HEK293 (cell line): ENCODE measurements around the gene BRDT.

Source experiments
- CTCF ChIA-PET: fragments of 350-600 bp; formaldehyde crosslinking; extraction: SDS; loops from one replicate; lab custom pipeline; 2021; ENCODE audit warnings: antibody characterized with exemption; lab: Yijun Ruan, JAX
- POLR2A ChIA-PET: fragments of 300-600 bp; formaldehyde crosslinking; extraction: SDS; loops from one replicate; lab custom pipeline; 2020; ENCODE audit warnings: antibody characterized with exemption, inconsistent platforms; lab: Yijun Ruan, JAX
- H3K27ac ChIP-seq: fragments of 200-500 bp; sonication (Bioruptor generic); 2 replicates; pipeline ENCODE4 v1.5.1; 2014; ENCODE audit warnings: low read depth, low read length, control low read depth, inconsistent platforms; ENCODE audit errors: extremely low read depth
- H3K36me3 ChIP-seq, 2 experiments: fragments of 200-500 bp in 1 of 2; sonication (Bioruptor generic) in 1 of 2; 1 replicate in 1 of 2; 2 replicates in 1 of 2; pipeline ENCODE4 v1.5.1; 2014 to 2017; ENCODE audit warnings: inconsistent platforms in 2 of 2, low read length in 2 of 2; ENCODE audit not compliant: control insufficient read depth in 2 of 2, insufficient read depth in 1 of 2
- H3K4me1 ChIP-seq: fragments of 200-500 bp; sonication (Bioruptor generic); 2 replicates; pipeline ENCODE4 v1.5.1; 2014; ENCODE audit warnings: mild to moderate bottlenecking, low read length, inconsistent platforms; ENCODE audit not compliant: control insufficient read depth, insufficient read depth
- H3K4me3 ChIP-seq: 2 replicates; pipeline ENCODE4 v1.5.1; 2011; ENCODE audit warnings: low read depth, mild to moderate bottlenecking, control low read depth, low read length, moderate library complexity
- H3K9me3 ChIP-seq: fragments of 200-500 bp; sonication (Bioruptor generic); 2 replicates; pipeline ENCODE4 v1.5.1; 2014; ENCODE audit warnings: low read depth, low read length, inconsistent platforms; ENCODE audit not compliant: control insufficient read depth, insufficient read depth
- KLF9 ChIP-seq: fragments of 450-650 bp; formaldehyde crosslinking; IDR thresholded peaks from 2 replicates; pipeline ENCODE4 v1.5.1; 2016; ENCODE audit warnings: missing biosample characterization, missing genetic modification characterization, low read depth
- MEIS1 ChIP-seq: sonication (generic); formaldehyde crosslinking; IDR thresholded peaks from 2 replicates; pipeline ENCODE4 v1.8.1; 2022; ENCODE audit warnings: missing genetic modification reagents, mild to moderate bottlenecking, borderline replicate concordance
- ZBTB11 ChIP-seq: fragments of 450-650 bp; formaldehyde crosslinking; conservative IDR thresholded peaks from 2 replicates; pipeline ENCODE4 v1.5.1; 2016; ENCODE audit warnings: low read depth, missing biosample characterization, missing genetic modification characterization
- ZFP69B ChIP-seq: fragments of 450-650 bp; formaldehyde crosslinking; IDR thresholded peaks from 2 replicates; pipeline ENCODE4 v1.5.1; 2016; ENCODE audit warnings: missing biosample characterization, missing genetic modification characterization
- ZNF2 ChIP-seq: fragments of 450-650 bp; formaldehyde crosslinking; IDR thresholded peaks from 2 replicates; pipeline ENCODE4 v1.5.1; 2016; ENCODE audit warnings: missing biosample characterization, missing genetic modification characterization
- ZNF221 ChIP-seq: fragments of 450-650 bp; formaldehyde crosslinking; IDR thresholded peaks from 2 replicates; pipeline ENCODE4 v1.5.1; 2017; ENCODE audit warnings: missing biosample characterization, missing genetic modification characterization, borderline replicate concordance
- ZNF548 ChIP-seq: fragments of 450-650 bp; formaldehyde crosslinking; IDR thresholded peaks from 2 replicates; pipeline ENCODE4 v1.5.1; 2016; ENCODE audit warnings: missing biosample characterization, missing genetic modification characterization
- ZNF645 ChIP-seq: fragments of 450-650 bp; formaldehyde crosslinking; IDR thresholded peaks from 2 replicates; pipeline ENCODE4; 2016; ENCODE audit warnings: missing biosample characterization, missing genetic modification characterization
- ZNF776 ChIP-seq: fragments of 450-650 bp; formaldehyde crosslinking; IDR thresholded peaks from 2 replicates; pipeline ENCODE4 v1.5.0; 2017; ENCODE audit warnings: missing biosample characterization, missing genetic modification characterization, borderline replicate concordance
- ZSCAN16 ChIP-seq: fragments of 450-650 bp; formaldehyde crosslinking; IDR thresholded peaks from 2 replicates; pipeline ENCODE4 v1.5.1; 2016; ENCODE audit warnings: missing biosample characterization, missing genetic modification characterization
- TF ChIP-seq, protein P1 (sequence below): fragments of 450-650 bp; formaldehyde crosslinking; IDR thresholded peaks from 2 replicates; pipeline ENCODE4 v1.5.1; 2016; ENCODE audit warnings: missing biosample characterization, missing genetic modification characterization
- TF ChIP-seq, protein P2 (sequence below): fragments of 450-650 bp; formaldehyde crosslinking; IDR thresholded peaks from 2 replicates; pipeline ENCODE4 v1.5.1; 2016; ENCODE audit warnings: missing biosample characterization, missing genetic modification characterization

BRDT gene

GRCh38 chr1:92051948-92052347 lies 102.7 kb downstream of the BRDT start:
- Histone ChIP-seq H3K9me3 (no peaks in the 10 kb centered on the region), H3K36me3 (no peaks in the 10 kb centered on the region), H3K27ac (no peak overlapping the region), H3K4me1 (no peaks in the 10 kb centered on the region), H3K4me3 (no peak overlapping the region)
- POLR2A ChIA-PET: no interaction called here
- CTCF ChIA-PET: no interaction called here
- TF ChIP-seq ZNF221 (tag by site-specific recombination) (no peak), ZBTB11 (no peak), ZNF548 (tag by site-specific recombination) (no peak), ZNF645 (tag by site-specific recombination) (no peak), ZNF776 (no peak), MEIS1 (CRISPR knock-in tag) (no peak), ZNF2 (tag by site-specific recombination) (no peak), KLF9 (tag by site-specific recombination) (no peak), ZSCAN16 (no peak), ZFP69B (tag by site-specific recombination) (no peak)
- TF ChIP-seq, protein P1, sequence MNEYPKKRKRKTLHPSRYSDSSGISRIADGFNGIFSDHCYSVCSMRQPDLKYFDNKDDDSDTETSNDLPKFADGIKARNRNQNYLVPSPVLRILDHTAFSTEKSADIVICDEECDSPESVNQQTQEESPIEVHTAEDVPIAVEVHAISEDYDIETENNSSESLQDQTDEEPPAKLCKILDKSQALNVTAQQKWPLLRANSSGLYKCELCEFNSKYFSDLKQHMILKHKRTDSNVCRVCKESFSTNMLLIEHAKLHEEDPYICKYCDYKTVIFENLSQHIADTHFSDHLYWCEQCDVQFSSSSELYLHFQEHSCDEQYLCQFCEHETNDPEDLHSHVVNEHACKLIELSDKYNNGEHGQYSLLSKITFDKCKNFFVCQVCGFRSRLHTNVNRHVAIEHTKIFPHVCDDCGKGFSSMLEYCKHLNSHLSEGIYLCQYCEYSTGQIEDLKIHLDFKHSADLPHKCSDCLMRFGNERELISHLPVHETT (tag by site-specific recombination): no peak
- TF ChIP-seq, protein P2, sequence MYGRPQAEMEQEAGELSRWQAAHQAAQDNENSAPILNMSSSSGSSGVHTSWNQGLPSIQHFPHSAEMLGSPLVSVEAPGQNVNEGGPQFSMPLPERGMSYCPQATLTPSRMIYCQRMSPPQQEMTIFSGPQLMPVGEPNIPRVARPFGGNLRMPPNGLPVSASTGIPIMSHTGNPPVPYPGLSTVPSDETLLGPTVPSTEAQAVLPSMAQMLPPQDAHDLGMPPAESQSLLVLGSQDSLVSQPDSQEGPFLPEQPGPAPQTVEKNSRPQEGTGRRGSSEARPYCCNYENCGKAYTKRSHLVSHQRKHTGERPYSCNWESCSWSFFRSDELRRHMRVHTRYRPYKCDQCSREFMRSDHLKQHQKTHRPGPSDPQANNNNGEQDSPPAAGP (tag by site-specific recombination): no peak
- TF ChIP-seq, all 188 proteins: peak for 0
